ENCODE measurements around the gene JCHAIN. TPM values are rescaled to one million over a fixed set of nuclear protein-coding genes. Genes with fewer than 3 reads are reported as not detected.
"Not testable (repeated sequence)": the region's sequence is repeated elsewhere in the genome, so short reads cannot be mapped to it uniquely, and the experiment has no call there.

JCHAIN gene
- total RNA-seq, 1 donor = 0.99 TPM

DNA sequence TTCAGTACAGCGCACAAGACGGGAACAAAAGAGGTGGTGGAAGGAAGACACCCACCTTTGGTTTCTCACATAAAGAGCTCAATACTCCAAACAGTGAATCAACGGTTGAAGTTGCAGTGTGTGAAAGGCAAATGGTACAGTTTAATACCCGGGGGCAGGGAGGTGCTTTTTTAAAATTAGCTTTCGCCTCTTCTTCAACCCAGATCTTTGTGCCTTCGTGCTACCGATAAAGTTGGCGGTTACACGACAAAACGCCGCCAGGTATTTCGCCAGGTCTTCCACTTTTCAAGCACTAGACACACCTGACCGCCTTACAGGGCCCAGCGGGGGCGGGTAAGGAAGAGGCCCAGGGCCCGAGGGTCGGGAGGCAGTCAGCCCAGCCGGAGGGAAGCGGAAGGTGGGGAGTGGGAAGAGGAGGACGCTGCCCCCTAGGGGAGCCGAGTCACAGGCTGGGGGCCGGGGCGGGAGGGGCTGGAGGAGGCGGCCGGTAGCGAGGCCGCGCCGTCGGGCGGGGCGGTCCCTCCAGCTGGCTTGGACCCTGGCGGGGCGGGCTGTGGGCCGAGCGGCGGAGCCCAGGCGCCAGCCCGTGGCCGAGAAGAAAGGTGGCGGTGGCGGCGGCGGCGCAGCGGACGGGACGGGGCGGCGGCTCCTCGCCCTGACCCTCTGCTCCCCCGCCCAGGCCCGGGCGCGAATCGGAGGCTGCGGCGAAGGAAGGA lies 38.1 kb upstream of the JCHAIN start:
- DNase-seq (ENCODE audit: low read depth) = peak; percentile 56
- H3K4me3 ChIP-seq (ENCODE audit: low read depth, low read length) = peak overlapping the region; percentile 81

GRCh38 chr4:70703619-70704214 lies 37.4 kb upstream of the JCHAIN start:
- TF ChIP-seq, protein P1, sequence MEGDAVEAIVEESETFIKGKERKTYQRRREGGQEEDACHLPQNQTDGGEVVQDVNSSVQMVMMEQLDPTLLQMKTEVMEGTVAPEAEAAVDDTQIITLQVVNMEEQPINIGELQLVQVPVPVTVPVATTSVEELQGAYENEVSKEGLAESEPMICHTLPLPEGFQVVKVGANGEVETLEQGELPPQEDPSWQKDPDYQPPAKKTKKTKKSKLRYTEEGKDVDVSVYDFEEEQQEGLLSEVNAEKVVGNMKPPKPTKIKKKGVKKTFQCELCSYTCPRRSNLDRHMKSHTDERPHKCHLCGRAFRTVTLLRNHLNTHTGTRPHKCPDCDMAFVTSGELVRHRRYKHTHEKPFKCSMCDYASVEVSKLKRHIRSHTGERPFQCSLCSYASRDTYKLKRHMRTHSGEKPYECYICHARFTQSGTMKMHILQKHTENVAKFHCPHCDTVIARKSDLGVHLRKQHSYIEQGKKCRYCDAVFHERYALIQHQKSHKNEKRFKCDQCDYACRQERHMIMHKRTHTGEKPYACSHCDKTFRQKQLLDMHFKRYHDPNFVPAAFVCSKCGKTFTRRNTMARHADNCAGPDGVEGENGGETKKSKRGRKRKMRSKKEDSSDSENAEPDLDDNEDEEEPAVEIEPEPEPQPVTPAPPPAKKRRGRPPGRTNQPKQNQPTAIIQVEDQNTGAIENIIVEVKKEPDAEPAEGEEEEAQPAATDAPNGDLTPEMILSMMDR (IDR thresholded peaks at IDR 0.05; ENCODE audit: insufficient read depth, low read length) = no peak
- peak overlapping the region; percentile 81 for H3K4me3 ChIP-seq (ENCODE audit: low read depth, low read length)
- DNase-seq (ENCODE audit: low read depth) = peak; percentile 68

More for the DNA sequence above, 38.1 kb upstream of the JCHAIN start:
- TF ChIP-seq, protein P1 (IDR thresholded peaks at IDR 0.05; ENCODE audit: insufficient read depth, low read length) = peak; percentile 33

DNA sequence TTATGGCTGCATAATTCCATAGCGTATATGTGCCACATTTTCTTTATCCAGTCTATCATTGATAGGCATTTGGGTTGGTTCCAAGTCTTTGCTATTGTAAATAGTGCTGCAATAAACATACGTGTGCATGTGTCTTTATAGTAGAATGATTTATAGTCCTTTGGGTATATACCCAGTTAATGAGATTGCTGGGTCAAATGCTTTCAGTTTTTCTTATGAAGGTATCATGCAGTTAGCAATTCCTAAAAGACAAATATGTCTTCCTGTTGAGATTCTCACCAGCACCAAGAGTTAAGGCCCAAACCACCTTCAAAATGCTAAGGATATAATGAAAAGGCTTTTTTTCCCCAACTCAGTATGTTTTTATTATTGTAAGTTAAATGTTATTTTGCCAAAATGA lies 36.3 kb upstream of the JCHAIN start:
- not testable (repeated sequence) for H3K4me3 ChIP-seq (ENCODE audit: low read depth, low read length); DNase-seq (ENCODE audit: low read depth)

DNA sequence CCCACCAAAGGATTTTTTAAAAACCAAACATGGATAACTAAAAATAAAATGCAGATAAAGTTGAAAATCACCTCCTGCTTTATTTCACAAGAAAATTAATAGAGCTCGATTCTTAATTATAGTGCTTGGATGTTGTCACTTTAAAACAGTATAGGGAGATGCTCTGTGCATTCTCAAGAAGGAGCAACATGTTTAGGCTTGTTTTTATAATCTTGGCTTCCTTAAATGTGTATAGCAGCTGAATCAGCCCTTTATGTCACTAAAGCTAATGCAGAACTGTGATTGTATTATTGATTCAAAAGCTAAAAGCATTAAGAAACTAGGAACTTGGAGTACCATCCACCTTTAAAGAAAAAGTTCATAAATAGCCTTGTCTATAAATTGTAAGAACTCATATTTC lies 35.0 kb upstream of the JCHAIN start:
- DNase-seq (ENCODE audit: low read depth) = no peak
- H3K4me3 ChIP-seq (ENCODE audit: low read depth, low read length) = no peak overlapping the region
- TF ChIP-seq, protein P1 (IDR thresholded peaks at IDR 0.05; ENCODE audit: insufficient read depth, low read length) = no peak

DNA sequence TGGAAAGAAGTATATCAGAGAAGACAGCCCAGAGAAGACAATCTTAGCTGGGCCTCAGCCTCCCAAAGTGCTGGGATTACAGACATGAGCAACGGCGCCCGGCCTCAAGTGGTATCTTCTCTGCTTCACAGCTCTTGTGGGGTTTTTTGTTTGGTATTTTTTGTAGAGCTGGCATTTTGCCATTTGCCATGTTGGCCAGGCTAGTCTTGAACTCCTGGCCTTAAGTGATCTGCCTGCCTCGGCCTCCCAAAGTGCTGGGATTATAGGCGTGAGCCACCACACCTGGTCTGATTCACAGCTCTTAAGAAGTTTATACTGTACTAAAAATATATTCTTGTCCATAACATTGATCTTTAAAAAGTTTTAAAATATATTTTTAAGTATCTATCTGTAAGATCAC lies 34.4 kb upstream of the JCHAIN start:
- DNase-seq (ENCODE audit: low read depth) = no peak
- H3K4me3 ChIP-seq (ENCODE audit: low read depth, low read length) = no peak overlapping the region
- TF ChIP-seq, protein P1 (IDR thresholded peaks at IDR 0.05; ENCODE audit: insufficient read depth, low read length) = no peak

- H3K4me3 ChIP-seq (ENCODE audit: low read depth, low read length); DNase-seq (ENCODE audit: low read depth): not testable (repeated sequence)
These were observed 32.1 kb upstream of the JCHAIN start for GRCh38 chr4:70698435-70698834.

GRCh38 chr4:70694633-70695032 lies 28.3 kb upstream of the JCHAIN start:
- not testable (repeated sequence) for DNase-seq (ENCODE audit: low read depth); H3K4me3 ChIP-seq (ENCODE audit: low read depth, low read length)

DNA sequence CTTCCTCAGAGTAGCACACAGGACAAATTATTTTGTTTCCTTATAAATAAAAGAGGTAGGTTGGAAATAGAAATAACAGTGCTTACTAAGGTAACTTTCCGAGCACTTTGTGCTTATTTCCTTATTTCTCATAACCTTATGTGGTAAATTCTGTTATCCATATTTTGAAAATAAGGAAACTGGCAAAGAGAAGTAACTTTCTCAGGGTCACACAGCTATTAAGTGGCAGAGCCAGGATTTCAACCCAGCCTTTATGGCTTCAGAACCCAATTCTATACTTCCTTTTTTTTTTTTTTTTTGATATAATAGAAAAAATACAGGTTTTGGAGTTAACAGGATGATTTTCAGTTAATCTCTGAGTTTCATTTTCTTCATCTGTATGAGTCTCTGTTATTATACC lies 25.4 kb upstream of the JCHAIN start:
- no peak overlapping the region for H3K4me3 ChIP-seq (ENCODE audit: low read depth, low read length)
- DNase-seq (ENCODE audit: low read depth) = no peak

More for the DNA sequence above, 25.4 kb upstream of the JCHAIN start:
- TF ChIP-seq, protein P1 (IDR thresholded peaks at IDR 0.05; ENCODE audit: insufficient read depth, low read length) = no peak

Measured in fibroblast of the aortic adventitia (primary cell).